Thyroid gland (tissue), 4 donors: ENCODE results near the gene AP3B1.

ENCODE experiments used
- POLR2A ChIP-seq, 2 donors: fragments of 450-650 bp; IDR thresholded peaks; one replicate each; pipeline ENCODE4 v1.6.1; 2017; ENCODE audit warnings: antibody characterized with exemption in 2 of 2, mild to moderate bottlenecking in 2 of 2, moderate library complexity in 1 of 2
- TF ChIP-seq, protein P1 (sequence below), 6 experiments: fragments of 200-600 bp in 3 of 6; fragments of 450-650 bp in 3 of 6; sonication (generic) in 3 of 6; IDR thresholded peaks; one replicate each; pipeline ENCODE4 v1.5.1; 2016 to 2019; ENCODE audit warnings: antibody characterized with exemption in 6 of 6, mild to moderate bottlenecking in 2 of 6, inconsistent platforms in 1 of 6, moderate library complexity in 1 of 6

DNA sequence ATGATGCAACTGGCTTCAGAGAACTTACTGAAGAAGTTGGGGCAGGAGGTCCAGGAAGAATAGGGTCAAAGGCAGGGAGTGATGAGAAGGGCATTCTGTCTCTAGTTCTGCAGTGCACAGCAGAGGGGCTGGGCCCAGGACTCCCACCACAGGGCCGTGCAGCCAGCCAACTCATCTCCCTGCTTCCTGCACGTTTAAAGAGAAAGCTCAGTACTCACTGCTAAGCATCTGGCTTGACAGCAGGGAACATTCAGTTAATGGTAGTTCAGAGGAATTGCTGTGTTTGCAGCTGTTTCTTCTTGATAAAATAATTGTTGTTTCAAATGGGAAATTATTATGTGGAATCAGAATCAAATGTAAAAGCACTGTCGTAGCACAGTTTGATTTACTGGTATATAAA, 40.3 kb upstream of the AP3B1 start:
- TF ChIP-seq, protein P1, sequence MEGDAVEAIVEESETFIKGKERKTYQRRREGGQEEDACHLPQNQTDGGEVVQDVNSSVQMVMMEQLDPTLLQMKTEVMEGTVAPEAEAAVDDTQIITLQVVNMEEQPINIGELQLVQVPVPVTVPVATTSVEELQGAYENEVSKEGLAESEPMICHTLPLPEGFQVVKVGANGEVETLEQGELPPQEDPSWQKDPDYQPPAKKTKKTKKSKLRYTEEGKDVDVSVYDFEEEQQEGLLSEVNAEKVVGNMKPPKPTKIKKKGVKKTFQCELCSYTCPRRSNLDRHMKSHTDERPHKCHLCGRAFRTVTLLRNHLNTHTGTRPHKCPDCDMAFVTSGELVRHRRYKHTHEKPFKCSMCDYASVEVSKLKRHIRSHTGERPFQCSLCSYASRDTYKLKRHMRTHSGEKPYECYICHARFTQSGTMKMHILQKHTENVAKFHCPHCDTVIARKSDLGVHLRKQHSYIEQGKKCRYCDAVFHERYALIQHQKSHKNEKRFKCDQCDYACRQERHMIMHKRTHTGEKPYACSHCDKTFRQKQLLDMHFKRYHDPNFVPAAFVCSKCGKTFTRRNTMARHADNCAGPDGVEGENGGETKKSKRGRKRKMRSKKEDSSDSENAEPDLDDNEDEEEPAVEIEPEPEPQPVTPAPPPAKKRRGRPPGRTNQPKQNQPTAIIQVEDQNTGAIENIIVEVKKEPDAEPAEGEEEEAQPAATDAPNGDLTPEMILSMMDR (IDR thresholded peaks at IDR 0.05) = no peak
- no peak for TF ChIP-seq POLR2A (IDR thresholded peaks at IDR 0.05)
